ENCODE data around the gene SCN1B.
"Not testable (repeated sequence)": the region's sequence is repeated elsewhere in the genome, so short reads cannot be mapped to it uniquely, and the experiment has no call there.

Gene SCN1B

GRCh38 chr19:35030257-35031071, at the start of gene SCN1B:
Gene SCN1B (plus strand): TSS chr19:35030470. CDS start chr19:35030821, 351 bp downstream.
- DNase-seq, result peak in 30 of 51 donors; percentile 11 to 69 (median 39)

GRCh38 chr19:34982275-34982674, 48.0 kb upstream of the SCN1B start:
- no peak for DNase-seq

- no peak for DNase-seq
Measured at GRCh38 chr19:34983786-34984185, 46.5 kb upstream of the SCN1B start.

- DNase-seq, result no peak
Measured at GRCh38 chr19:34984287-34984686, 46.0 kb upstream of the SCN1B start.

- no peak for DNase-seq
Measured at GRCh38 chr19:34985249-34986022, 44.8 kb upstream of the SCN1B start.

- DNase-seq, result no peak
Measured at GRCh38 chr19:34988119-34988518, 42.2 kb upstream of the SCN1B start.

GRCh38 chr19:34989298-34989697, 41.0 kb upstream of the SCN1B start:
- DNase-seq, result no peak

GRCh38 chr19:34990578-34991192, 39.6 kb upstream of the SCN1B start:
- DNase-seq, result no peak

- DNase-seq, result no peak
Measured at GRCh38 chr19:34991542-34992333, 38.5 kb upstream of the SCN1B start.

GRCh38 chr19:34992582-34992981, 37.7 kb upstream of the SCN1B start:
- not testable (repeated sequence) for DNase-seq

- no peak for DNase-seq
Measured at GRCh38 chr19:34994286-34994642, 36.0 kb upstream of the SCN1B start.

GRCh38 chr19:34994643-34995541, 35.4 kb upstream of the SCN1B start:
- DNase-seq, result no peak

- no peak for DNase-seq
Measured at GRCh38 chr19:34995551-34995950, 34.7 kb upstream of the SCN1B start.

- no peak for DNase-seq
Measured at GRCh38 chr19:34997071-34997617, 33.1 kb upstream of the SCN1B start.

GRCh38 chr19:34998224-34998623, 32.0 kb upstream of the SCN1B start:
- DNase-seq, result not testable (repeated sequence)

GRCh38 chr19:34998777-34999497, 31.3 kb upstream of the SCN1B start:
- no peak for DNase-seq

GRCh38 chr19:34999498-35000337, 30.6 kb upstream of the SCN1B start, which contains the start of gene GRAMD1A:
Gene GRAMD1A (plus strand): TSS chr19:35000323. CDS start chr19:35000479, 156 bp downstream.
- peak; percentile 27 to 87 (median 75) for DNase-seq

GRCh38 chr19:35000338-35000646, 30.0 kb upstream of the SCN1B start:
- DNase-seq, result no peak
